Umbilical cord (tissue), 2 donors: ENCODE data around the gene ZDHHC13. TPM values are rescaled to one million over a fixed set of nuclear protein-coding genes. Genes with fewer than 3 reads are reported as not detected.

Experiments
- DNase-seq: peaks from one replicate; pipeline ENCODE4 v3.0.0-alpha.2; 2015; ENCODE audit warnings: low spot score
- total RNA-seq: library from RNA; depleted of rRNA; stranded (reverse); fragments of >200 nt; gene quantifications from one replicate; pipeline ENCODE4 v1.2.3, GENCODE V29; 2014; ENCODE audit warnings: low replicate concordance; ENCODE audit not compliant: insufficient read depth

ZDHHC13 gene
- total RNA-seq, 1 donor from 2014 or later, result 13.5 TPM

- DNase-seq, result no peak
Measured at GRCh38 chr11:19164881-19165280, 47.9 kb downstream of the ZDHHC13 start.

GRCh38 chr11:19168090-19168489, 51.1 kb downstream of the ZDHHC13 start:
- no peak for DNase-seq

GRCh38 chr11:19173004-19173689, 56.2 kb downstream of the ZDHHC13 start:
- no peak for DNase-seq

- DNase-seq, result no peak
Measured at GRCh38 chr11:19173964-19174638, 57.1 kb downstream of the ZDHHC13 start.

GRCh38 chr11:19176629-19177186, 59.7 kb downstream of the ZDHHC13 start:
- no peak for DNase-seq

GRCh38 chr11:19181531-19182261, 64.7 kb downstream of the ZDHHC13 start:
- DNase-seq, result peak; percentile 60

- no peak for DNase-seq
Measured at GRCh38 chr11:19183646-19184045, 66.7 kb downstream of the ZDHHC13 start.

GRCh38 chr11:19185036-19185435, 68.1 kb downstream of the ZDHHC13 start:
- no peak for DNase-seq

GRCh38 chr11:19185516-19186052, 68.6 kb downstream of the ZDHHC13 start:
- DNase-seq, result no peak

GRCh38 chr11:19187114-19187832, 70.3 kb downstream of the ZDHHC13 start:
- no peak for DNase-seq

GRCh38 chr11:19187833-19188258, 70.9 kb downstream of the ZDHHC13 start:
- no peak for DNase-seq

GRCh38 chr11:19191530-19192169, 74.7 kb downstream of the ZDHHC13 start:
- DNase-seq, result no peak

- no peak for DNase-seq
Measured at GRCh38 chr11:19193916-19194315, 76.9 kb downstream of the ZDHHC13 start.

GRCh38 chr11:19194620-19195308, 77.8 kb downstream of the ZDHHC13 start:
- DNase-seq, result no peak

GRCh38 chr11:19196432-19196831, 79.5 kb downstream of the ZDHHC13 start:
- DNase-seq, result no peak

GRCh38 chr11:19199048-19199447, 82.1 kb downstream of the ZDHHC13 start:
- DNase-seq, result no peak

GRCh38 chr11:19199771-19200170, 82.8 kb downstream of the ZDHHC13 start:
- DNase-seq, result peak; percentile 51

GRCh38 chr11:19200410-19201201, 83.6 kb downstream of the ZDHHC13 start:
- no peak for DNase-seq
